Muscle layer of colon (tissue), 2 donors: ENCODE measurements around the gene JUND.

Experiments
- H3K27ac ChIP-seq: one replicate; pipeline ENCODE4 v1.7.0; 2013; ENCODE audit warnings: low read depth, mild to moderate bottlenecking, low read length, moderate library complexity
- H3K27me3 ChIP-seq, 2 donors: one replicate each; pipeline ENCODE4 v1.7.0; 2013; ENCODE audit warnings: low read length in 2 of 2, mild to moderate bottlenecking in 2 of 2; ENCODE audit not compliant: insufficient read depth in 2 of 2, control insufficient read depth in 1 of 2
- H3K36me3 ChIP-seq: one replicate; pipeline ENCODE4 v1.7.0; 2013; ENCODE audit warnings: mild to moderate bottlenecking, low read length; ENCODE audit not compliant: insufficient read depth
- H3K4me1 ChIP-seq: one replicate; pipeline ENCODE4 v1.7.0; 2013; ENCODE audit warnings: mild to moderate bottlenecking, low read length; ENCODE audit not compliant: insufficient read depth
- H3K4me3 ChIP-seq, 2 donors: one replicate each; pipeline ENCODE4 v1.7.0; 2013; ENCODE audit warnings: low read length in 2 of 2, low read depth in 1 of 2, mild to moderate bottlenecking in 1 of 2, moderate library complexity in 1 of 2
- H3K9ac ChIP-seq: one replicate; pipeline ENCODE4 v1.7.0; 2013; ENCODE audit warnings: low read length
- H3K9me3 ChIP-seq: one replicate; pipeline ENCODE4 v1.7.0; 2013; ENCODE audit warnings: mild to moderate bottlenecking, low read length
- donor health status: abdominal sarcoma.
- donor health status: Adenocarcinoma of cecum.

Gene JUND

GRCh38 chr19:18245297-18245696 lies 36.1 kb downstream of the JUND start:
- Histone ChIP-seq H3K9ac (no peak overlapping the region), H3K9me3 (no peaks in the 10 kb centered on the region), H3K27me3 (no peaks in the 10 kb centered on the region), H3K36me3 (no peaks in the 10 kb centered on the region), H3K4me3 (no peak overlapping the region), H3K27ac (no peak overlapping the region), H3K4me1 (no peaks in the 10 kb centered on the region)

GRCh38 chr19:18239303-18239702 lies 42.1 kb downstream of the JUND start:
- Histone ChIP-seq H3K4me1 (no peaks in the 10 kb centered on the region), H3K4me3 (no peak overlapping the region), H3K9me3 (no peaks in the 10 kb centered on the region), H3K9ac (no peak overlapping the region), H3K36me3 (no peaks in the 10 kb centered on the region), H3K27ac (no peak overlapping the region), H3K27me3 (peaks cover 0 to 2% of the 10 kb centered on the region in 2 donors)

GRCh38 chr19:18234194-18234593 lies 47.2 kb downstream of the JUND start:
- H3K27me3 ChIP-seq, result peaks cover 19 to 43% of the 10 kb centered on the region in 2 donors
- H3K4me1 ChIP-seq, result no peaks in the 10 kb centered on the region
- peaks cover 4% of the 10 kb centered on the region for H3K9me3 ChIP-seq
- H3K4me3 ChIP-seq, result no peak overlapping the region
- H3K27ac ChIP-seq, result no peak overlapping the region
- no peak overlapping the region for H3K9ac ChIP-seq
- H3K36me3 ChIP-seq, result no peaks in the 10 kb centered on the region

GRCh38 chr19:18233224-18233825 lies 48.1 kb downstream of the JUND start:
- Histone ChIP-seq H3K4me3 (no peak overlapping the region), H3K36me3 (no peaks in the 10 kb centered on the region), H3K9me3 (peaks cover 4% of the 10 kb centered on the region), H3K4me1 (no peaks in the 10 kb centered on the region), H3K27me3 (peaks cover 19 to 43% of the 10 kb centered on the region in 2 donors), H3K27ac (no peak overlapping the region), H3K9ac (no peak overlapping the region)

- Histone ChIP-seq H3K4me1 (no peaks in the 10 kb centered on the region), H3K4me3 (no peak overlapping the region), H3K9me3 (peaks cover 4% of the 10 kb centered on the region), H3K27ac (no peak overlapping the region), H3K36me3 (no peaks in the 10 kb centered on the region), H3K9ac (no peak overlapping the region), H3K27me3 (peaks cover 24 to 43% of the 10 kb centered on the region in 2 donors)
These were observed 48.7 kb downstream of the JUND start for GRCh38 chr19:18232540-18233223.

- H3K27ac ChIP-seq, result no peak overlapping the region
- H3K27me3 ChIP-seq, result peaks cover 27 to 50% of the 10 kb centered on the region in 2 donors
- no peak overlapping the region for H3K9ac ChIP-seq
- H3K4me1 ChIP-seq, result no peaks in the 10 kb centered on the region
- H3K9me3 ChIP-seq, result peaks cover 4% of the 10 kb centered on the region
- no peaks in the 10 kb centered on the region for H3K36me3 ChIP-seq
- H3K4me3 ChIP-seq, result no peak overlapping the region
These were observed 49.6 kb downstream of the JUND start for GRCh38 chr19:18231775-18232174.

GRCh38 chr19:18230941-18231734 lies 50.3 kb downstream of the JUND start:
- Histone ChIP-seq H3K27me3 (peaks cover 30 to 55% of the 10 kb centered on the region in 2 donors), H3K9ac (no peak overlapping the region), H3K9me3 (peaks cover 4% of the 10 kb centered on the region), H3K4me1 (no peaks in the 10 kb centered on the region), H3K36me3 (no peaks in the 10 kb centered on the region), H3K4me3 (no peak overlapping the region), H3K27ac (no peak overlapping the region)

- H3K27me3 ChIP-seq, result peaks cover 42 to 68% of the 10 kb centered on the region in 2 donors
- no peak overlapping the region for H3K4me3 ChIP-seq
- H3K9ac ChIP-seq, result no peak overlapping the region
- H3K9me3 ChIP-seq, result peaks cover 4% of the 10 kb centered on the region
- no peaks in the 10 kb centered on the region for H3K36me3 ChIP-seq
- H3K4me1 ChIP-seq, result peaks cover 6% of the 10 kb centered on the region
- H3K27ac ChIP-seq, result no peak overlapping the region
These were observed 51.5 kb downstream of the JUND start for GRCh38 chr19:18229915-18230314.
